HL-60/S4 (cell line): ENCODE data around the gene PBX1.

Experiments used
- in situ Hi-C: fragments of 300-500 bp; cut with MboI; formaldehyde crosslinking; loops from 2 replicates; pipeline ENCODE4 v1.14.3; 2022; ENCODE audit warnings: low sequenced_read_pairs

PBX1 gene

DNA sequence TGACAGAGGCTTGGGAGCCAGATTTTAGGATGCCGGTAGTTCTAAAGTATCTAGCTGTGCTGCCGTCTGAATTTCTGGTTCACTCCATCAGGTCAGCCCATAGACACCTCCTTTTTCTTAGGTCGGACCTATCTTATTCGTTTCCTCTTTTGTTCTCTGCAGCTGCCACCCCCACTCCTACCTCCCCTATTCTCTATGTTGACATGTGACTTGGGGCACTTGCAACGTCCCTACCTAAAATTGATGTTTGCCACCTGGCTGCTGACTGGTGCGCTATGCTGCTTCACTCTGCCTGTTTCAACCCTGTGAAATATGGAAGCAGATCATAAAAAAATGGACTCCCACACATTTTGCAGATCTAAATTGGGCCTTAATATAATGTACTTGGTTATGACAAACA, 55.3 kb downstream of the PBX1 start:
- in situ Hi-C loops: no loop called here

DNA sequence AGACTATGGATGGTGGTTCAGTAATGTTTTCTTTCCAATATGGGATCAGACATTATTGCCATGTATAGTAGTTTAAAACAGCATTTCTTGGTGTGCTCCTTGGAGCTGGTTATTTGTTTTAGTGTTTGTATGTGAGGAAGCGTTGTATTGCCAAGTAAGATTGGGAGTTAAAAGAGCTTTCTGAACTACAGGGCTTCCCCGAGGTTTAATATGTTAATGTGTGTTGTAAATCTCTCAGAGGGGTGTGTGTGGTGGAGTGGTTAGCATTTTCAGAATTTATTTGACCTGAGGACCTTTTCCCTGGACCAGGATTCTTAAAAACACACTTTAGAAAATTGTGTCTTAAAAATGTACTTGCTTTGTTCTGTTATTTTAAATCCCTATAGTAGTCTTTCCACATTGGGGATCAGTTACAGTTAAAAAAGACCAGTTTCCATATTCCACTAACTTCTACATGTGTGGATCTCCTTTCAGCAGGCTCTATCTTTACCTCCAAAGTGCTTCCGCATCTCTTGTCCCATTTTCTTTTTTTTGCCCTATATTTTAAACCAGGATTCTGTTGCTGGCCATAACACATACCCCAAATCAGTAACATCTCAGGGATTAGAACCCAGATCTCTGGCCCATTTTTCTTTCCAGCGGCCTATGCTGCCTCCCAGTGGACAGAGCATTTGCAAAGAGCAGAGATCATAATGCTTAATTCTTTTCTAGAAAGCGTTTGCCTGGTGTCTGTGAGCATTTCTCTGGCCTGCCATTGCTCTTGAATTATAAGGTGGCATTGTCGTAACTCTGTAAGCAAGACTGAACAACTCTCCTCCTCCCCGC, 58.6 kb downstream of the PBX1 start:
- in situ Hi-C loops: no loop called here

GRCh38 chr1:164618202-164618564, 59.2 kb downstream of the PBX1 start:
- in situ Hi-C loops: no loop called here

- in situ Hi-C loops: no loop called here
Measured at GRCh38 chr1:164619006-164619784, 60.2 kb downstream of the PBX1 start.

DNA sequence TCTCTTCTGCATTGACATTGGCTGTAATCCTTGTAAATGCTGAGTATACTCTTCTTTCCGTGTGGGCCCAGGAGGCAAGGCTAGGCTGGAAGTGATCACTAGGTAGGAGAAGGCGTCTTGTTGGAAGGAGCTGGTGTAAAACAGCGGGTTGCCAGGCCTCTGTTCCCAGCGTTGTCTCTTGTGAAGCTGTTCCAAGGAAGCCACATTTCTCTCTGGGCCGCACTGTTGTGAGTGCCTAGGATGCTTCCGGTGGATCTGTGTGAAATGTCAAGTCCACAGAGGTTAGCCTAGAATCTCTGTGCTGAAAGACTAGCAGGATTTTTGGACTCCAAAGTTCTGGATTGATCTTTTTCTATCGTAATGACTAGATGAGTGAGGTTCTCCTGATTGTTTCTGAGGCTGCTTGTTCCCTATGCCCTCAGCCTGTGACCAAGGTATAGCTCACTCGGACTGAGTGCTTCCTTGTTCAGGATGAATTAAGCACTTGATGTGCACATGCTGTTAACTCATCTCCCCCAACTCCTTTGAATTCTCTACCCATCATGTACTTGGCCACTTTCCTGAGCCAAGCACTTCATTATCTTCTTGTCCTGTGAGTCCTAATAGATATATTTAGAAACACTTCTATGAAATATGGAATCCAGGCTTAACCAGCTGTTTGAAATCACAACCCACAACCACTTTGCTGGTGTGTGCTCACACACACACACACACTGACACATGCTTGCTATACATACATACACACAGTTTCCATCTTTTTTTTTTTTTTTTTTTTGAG, 63.3 kb downstream of the PBX1 start:
- in situ Hi-C loops: no loop called here

DNA sequence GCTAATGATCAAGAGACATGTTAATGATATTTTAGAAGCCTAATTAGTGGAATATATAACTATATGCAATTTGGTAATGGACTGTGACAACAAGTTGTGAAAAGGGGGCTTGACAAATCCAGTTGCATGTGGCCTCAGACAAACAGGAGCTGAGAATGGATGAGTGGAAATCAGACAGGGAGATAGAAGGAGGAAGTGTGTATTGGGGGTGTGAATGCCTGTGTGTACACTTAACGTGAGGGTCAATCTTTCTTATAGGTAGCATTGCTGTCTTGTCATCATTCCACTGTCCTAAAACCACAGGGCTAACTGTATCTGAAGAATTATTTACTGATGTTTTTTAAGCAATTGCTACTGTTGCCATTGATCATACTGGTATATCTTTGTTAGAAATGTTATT, 64.8 kb downstream of the PBX1 start:
- in situ Hi-C loops: no loop called here

DNA sequence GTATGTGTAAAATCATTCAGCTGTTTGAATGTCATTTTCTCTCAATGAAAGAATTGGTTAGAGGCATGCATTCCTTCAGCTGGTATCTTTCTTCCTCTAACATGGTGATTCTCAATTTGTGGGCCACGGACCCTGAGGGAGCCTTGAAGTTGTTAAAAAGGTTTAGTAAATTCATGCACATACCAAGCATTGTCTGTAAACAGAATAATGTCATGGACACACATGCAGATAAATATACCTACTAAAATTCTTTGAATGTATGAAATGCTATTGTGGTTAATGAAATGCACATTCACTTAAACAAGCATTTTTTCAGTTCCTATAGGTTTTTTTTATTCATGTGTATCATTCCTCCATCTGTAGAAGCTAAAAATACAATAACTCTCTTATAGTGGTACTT, 65.4 kb downstream of the PBX1 start:
- in situ Hi-C loops: no loop called here

DNA sequence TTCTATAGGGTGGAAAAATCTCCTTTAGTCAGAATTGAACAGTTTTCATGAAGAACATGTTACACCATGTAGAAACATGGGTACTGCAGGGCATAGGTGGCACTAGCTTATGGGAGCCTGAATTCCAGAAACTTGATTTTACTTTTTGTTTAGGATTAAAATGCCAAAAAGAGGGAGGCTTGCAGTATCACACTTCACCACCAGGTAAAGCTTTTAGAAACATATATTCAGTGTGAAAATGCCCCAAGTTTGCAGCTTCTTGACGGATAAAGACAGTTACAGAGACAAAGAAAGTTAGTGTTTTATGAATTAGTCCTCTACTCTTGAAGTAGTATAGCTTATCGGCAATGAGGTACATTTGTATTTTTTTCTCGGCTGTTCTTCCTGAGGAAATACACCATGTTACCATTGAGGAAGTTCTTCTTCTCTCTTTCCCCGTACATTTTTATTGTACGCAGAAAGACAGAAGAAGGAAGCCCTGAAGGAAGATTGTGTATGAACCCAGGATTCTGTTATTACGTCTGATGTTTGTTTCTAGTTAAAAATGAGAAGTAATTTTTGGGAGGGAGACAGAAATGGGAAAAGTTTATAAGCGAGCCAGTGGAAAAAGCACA, 66.1 kb downstream of the PBX1 start:
- in situ Hi-C loops: no loop called here

DNA sequence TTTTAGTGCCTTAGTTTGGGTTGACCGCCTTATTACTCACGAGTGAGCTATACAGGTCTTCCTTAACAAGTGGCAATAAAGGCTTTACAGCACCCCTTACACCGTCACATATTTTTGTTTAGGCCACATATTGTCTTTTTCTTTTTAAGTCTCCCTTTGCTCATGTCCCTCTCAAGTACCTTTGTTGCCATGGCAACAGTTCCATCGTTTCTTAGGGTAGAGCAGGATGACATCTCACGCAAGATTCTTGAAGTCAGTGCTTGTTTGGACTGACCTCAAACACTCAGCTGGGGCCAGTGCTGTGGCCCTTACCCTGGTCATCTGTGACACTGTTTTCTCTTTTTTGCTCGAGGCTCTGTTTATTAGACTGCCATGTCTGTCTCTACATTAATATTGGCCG, 69.8 kb downstream of the PBX1 start:
- in situ Hi-C loops: no loop called here

GRCh38 chr1:164629971-164630370, 71.0 kb downstream of the PBX1 start:
- in situ Hi-C loops: no loop called here

GRCh38 chr1:164630626-164631396, 71.8 kb downstream of the PBX1 start:
- in situ Hi-C loops: no loop called here

DNA sequence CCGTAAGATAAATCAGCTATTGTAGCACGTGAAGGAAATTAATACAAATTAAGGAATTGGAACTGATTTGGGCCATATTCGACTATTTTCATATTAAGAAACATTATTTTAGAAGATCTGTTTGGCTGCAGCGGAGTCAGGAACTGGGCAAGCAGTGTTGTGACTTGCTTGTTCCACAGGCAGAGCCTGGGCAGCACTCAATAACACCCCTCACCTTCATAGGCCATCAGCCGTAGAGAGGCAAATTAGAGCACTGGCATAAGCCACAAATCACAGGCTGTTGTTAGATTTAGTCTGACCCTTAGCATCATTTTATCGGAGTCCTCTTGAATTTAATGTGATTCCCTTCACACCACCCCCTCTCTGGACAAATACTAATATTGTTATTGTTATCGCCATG, 72.8 kb downstream of the PBX1 start:
- in situ Hi-C loops: no loop called here

DNA sequence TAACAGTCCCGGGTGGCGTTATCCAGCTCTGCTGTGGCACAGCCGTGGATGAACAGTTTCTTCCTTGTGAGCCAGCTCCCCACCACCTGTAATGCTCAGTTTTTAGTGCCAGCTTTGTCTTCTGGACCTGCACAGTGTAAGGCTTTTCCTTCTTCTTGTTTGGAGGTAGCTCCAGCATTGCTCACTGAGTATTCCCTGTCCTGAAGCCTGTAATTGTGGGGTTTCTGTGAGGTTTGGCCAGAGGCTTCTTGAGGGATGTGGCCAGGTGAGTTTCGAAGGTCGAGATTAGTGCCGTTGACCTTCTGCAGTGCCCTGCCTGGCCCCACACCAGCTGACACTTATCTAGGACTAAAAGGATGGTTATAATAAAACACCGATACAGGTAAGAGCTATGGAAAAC, 75.0 kb downstream of the PBX1 start:
- in situ Hi-C loops: no loop called here

DNA sequence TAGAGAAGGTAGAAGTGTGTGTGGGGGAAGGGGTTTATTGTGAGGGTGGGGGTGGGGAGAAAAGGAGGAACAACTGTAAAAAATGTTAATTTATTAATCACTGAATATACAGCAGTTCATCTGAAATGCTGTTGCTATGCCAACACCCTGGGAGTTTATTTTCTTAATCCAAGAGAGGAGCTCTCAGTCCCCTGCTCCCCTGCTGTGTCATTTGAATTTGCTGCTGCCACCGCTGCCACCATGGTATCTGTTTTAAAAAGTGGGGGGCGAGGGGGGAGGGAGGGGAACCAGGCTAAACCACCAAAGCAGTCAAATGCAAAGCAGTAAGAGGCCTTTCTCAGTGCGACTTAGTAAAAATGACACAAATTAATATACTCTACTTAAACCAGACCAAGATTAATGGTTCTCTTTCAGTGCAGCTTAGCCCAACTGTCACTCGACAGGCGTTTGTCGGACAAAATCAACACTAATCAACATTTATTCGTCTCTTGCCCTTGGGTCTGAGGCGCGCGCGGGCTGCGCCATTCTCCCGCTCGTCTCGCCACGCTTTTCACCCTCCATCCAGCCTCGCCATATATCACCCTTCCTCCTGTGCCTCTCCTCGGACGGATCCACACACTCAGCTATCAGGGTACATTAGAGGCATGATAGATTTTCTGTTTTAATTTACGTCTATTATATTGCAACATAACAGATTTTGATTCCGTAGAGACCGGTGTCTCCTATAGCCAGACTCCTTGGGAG, 76.2 kb downstream of the PBX1 start:
- in situ Hi-C loops: no loop called here

DNA sequence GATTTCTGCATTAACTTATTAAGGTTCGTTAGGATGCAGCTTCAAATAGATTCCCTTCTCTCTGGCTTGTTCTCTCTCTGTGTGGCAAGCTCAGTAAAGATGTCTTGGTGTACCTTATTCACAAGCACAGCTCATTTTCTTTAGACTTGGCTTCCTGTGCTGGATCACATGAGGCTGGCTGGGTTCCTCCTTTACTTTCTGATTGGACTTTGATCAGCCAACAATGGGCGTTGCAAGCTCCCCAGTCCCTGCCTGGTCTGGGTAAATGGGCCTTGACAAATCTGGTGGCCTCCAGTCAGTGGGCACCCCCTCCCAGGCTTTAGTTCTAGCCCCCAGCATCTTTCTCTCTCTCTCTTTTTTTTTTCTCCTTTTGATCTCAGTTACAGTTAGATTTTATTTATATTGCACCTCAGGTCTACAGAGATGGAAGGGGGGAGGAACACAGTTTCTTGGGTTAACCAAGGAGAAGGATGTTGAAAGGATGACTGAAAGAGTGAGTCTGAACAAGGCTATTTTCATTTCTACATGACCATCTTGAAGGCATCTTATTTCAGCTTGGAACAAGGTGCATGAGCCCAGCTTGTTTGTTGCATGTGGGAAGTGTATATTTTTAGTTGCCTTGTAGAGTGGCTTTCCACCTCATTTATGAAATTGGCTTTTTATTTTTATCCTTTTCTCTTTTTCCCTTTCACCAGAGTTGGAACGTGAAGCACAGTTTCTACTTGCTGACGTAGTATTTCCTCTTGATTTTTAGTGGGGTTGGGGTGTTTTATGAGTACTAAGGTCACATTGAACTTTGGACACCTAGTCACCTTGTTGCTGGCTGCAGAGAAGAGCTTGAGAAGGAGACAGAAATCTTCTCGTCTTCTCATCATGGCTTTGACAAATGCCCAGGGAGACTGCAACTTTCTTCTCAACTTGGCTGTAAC, 77.1 kb downstream of the PBX1 start:
- in situ Hi-C loops: no loop called here

DNA sequence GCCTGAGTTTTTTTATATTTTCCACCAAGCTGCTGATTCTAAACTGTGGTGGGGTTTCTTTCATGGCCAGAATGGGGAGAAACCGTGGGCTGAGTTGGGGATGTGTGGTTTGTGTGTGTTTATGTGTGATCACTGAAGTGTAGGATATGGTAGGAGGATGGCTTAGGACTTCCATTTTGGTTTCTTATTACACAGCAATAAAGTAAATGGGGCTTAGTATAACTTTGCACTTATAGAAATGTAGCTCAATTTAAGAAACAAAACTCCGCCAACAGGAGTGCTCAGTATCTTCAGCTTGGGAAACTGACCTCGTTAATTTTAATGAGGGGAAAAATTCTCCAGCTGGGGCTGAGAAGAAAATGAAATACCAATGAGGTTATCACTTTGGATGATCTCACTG, 77.8 kb downstream of the PBX1 start:
- in situ Hi-C loops: no loop called here

- in situ Hi-C loops: no loop called here
Measured at GRCh38 chr1:164637461-164638375, 78.7 kb downstream of the PBX1 start.
